Left renal cortex interstitium (tissue), 4 donors: Measurements from ENCODE around the gene PI4KA. TPM values are rescaled to one million over a fixed set of nuclear protein-coding genes. Genes with fewer than 3 reads are reported as not detected.

Source experiments
- DNase-seq, 4 donors: peaks; one replicate each; pipeline ENCODE4 v3.0.0-alpha.2; 2013; ENCODE audit warnings: low read depth in 4 of 4, low spot score in 2 of 4, missing footprints in 1 of 4
- polyA plus RNA-seq, 4 donors: library from polyadenylated mRNA; unstranded; fragments of 120-200 nt; gene quantifications; one replicate each; pipeline ENCODE4 v1.2.1, GENCODE V29; 2013; ENCODE audit not compliant: insufficient read length in 4 of 4

PI4KA gene
- polyA plus RNA-seq, 4 donors = 54.2 to 105 (median 77.0) TPM

DNA sequence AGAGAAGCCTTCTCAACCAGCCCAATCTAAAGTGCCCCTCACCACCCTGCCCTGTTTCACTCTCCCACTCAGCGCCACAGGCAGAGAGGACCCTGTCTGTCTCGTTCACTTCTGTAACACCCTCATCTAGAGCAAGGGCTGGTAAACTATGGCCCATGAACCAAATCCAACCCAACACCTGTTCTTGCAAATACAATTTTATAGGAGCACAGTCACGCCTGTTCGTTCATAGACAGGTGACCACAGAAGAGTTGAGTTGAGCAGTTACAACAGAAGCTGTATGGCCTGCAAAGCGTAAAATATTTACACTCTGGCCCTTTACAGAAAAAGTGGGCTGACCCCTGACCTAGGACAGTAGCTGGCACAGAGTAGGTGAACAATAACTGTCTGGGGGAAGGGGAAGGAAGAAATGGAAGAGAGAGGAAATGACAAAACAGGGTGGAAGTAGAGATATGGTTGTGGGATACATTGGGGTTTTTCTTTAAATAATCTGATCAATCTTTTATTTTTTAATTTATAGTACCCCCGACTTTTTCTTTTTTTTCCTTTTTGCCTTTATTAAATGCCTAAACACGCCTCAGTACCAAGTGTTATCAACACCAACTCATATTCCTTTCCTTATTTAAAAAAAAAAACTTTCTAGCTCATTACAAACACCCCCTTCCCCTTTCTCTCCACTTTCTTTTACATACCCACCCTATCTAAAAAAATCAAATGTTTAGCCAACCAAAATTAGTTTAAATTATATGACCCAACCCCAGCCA is 63.8 kb downstream of the PI4KA start:
- DNase-seq = no peak

DNA sequence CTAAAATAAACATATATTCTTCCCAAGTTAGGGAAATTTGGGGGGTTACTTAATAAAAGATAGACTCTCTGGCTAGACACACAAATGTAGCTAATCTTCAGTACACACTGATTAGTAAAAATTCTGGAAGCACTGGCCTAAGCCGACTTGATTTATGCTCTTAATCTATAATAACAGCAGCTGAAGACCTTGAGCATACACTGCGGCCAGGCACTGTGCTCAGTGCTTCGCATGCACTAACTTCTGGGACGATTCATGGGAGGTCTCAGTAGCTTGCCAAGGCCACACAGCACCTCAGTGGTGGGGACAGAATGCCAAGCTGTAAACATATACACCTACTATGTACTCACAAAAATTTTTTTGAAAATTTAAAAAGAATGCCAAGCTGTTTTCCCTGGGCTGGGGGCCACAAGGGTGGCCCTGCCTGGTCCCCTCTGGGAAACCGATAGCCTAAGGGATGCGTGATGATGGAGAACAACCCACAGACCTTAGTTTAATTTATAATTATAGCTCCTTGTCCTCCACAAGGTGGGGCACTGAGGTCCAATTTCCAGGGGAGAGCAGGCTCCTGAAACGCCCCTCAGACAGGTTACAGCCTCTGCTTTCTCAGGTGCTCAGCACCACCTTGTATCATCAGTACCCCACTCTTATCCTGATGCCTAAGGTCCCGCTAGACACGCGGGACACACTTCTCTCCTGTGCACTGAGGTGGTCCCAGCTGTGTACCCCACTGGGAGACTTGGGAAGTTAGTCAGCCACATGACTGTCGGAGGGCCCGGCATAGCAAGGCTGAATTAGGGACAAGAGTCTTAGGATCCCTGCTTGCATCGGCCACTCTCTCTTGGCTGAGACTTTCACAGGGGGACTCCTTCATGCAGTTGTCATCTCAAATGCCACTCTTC is 64.6 kb downstream of the PI4KA start:
- no peak for DNase-seq

DNA sequence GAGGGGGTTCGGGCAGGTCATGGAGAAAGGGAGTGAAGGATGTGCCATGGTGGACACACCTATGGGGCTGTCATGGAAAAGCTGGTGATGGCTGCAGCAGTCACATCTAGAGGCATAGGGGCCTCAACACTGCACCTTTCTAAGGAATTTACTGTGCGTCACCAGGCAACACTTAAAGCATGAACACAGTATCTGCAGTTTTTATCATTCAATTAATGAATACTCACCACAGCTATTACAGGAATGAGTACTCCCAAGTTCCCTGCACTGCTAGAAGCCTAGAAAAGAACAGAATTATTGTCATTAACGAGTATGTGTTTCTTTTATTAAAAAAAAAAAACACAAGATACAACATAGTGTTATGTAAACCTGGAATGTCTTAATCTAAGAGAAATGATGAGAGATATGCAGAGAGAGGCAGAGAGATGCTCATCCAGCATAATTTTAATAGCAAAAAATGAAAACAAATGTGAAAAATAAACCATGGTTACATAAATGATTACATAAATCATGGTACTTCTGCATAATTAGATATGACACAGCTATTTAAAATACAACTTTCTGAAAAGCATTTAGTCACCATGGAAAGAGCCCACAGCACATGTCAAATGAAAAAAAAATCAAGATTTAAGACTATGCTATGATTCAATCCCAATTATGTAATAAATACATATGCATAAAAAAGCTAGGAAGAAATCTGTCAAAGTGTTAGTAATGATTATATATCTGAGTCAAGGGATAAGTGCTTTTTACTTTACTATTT is 65.5 kb downstream of the PI4KA start:
- no peak for DNase-seq

DNA sequence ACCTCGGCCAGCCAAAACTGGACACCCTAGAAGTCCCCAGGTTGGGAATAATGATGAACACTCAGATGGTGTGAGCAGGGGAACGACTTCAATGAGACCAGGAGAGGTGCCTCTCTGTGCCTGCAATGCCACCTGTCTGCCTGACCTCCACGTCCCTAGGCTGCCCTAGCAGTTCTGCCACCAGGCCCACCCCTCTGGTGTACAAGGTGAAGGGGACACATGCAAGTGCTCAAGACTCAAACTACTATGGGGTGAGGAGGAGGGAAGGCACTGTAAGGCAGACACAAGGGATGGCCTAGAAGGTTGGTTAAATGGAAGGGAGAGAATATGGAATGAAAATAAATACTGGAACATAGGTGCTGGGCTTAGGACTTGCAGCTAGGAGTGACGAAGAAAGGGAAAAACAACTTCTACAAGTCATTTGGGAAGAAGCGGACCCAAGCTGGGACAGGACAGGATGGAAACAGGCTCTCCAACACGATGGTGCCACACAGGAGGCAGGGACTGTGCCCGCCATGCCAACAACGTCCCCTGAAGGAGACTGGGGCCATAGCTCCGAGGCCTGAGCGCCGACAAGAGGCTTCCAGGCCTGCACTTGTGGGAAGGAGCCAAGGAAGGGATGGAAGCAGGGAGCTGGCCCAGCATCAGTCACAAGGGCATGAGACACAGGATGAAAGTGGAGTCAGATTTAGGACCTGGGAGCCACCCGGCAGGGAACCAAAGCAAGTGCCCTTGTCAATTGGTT is 66.2 kb downstream of the PI4KA start:
- no peak for DNase-seq

DNA sequence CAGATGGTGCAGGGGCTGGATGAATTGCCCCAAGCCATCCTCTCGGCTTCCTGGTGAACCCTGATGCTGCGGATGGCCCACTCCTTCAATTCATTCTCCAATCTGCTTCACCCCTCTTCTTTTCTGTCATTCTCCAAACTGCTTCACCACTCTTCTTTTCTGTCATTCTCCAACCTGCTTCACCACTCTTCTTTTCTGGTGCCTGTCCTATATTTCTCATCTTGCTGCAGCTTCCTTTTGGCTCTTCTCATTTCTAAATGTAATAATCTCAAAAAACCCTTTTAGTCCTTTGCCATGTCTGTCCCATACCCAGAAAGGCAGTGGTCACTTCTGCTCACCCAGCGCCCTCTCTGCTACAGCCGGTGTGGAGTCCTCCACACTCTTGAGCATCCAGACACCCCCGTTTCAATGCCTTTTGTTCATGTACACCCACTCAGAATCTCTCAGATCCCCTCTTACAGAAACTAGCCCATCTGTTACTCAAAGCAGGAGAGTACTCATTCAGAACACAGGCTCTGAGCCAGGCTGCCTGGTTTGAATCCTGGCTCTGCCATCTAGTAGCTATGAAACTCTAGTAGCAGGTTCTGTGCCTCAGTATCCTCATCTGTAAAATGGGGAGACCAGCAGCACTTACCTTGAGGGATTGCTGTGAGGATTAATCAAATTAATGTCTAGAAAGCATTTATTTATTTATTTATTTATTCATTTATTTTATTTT is 69.8 kb downstream of the PI4KA start:
- no peak for DNase-seq

DNA sequence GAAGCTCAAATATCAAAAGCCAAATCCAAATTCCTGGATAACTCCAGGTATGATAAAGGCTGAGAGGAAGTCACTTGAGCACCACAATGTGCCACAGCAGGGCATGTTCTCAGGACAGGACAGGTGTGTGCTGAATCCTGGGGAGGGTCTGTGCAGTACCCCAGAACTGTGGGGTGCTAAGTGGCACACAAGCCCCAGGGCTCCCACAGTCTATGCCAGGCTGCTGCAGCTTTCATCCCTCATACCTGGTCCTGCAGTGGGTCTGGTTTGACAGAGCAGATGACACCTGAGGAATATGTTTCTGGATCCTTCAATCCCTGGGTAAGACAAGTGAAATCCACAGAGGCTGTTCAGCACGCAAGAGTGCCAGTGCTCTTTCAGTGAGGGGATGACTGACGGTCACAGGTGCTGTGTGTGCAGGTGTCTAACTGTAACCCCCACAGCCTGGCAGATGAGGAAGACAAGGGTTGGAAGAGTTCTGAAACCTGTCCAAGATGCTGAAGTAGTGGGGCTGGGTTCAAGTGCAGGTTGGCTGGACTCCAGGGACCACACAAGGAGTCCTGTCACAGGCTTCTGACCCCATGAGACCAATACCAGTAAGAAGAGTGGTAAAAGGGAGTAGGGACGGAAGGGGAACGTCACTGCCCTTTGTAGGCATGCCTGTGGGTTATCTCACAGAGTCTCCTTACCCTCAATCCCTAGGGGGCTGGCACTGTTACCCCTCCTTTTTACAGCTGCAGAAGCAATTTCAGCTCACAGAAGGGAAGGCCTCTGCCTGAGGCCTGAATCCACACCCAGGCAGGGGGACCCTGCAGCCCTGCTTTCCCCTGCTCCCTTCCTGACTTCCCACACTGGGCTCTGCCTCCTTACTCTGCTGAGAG is 70.6 kb downstream of the PI4KA start:
- DNase-seq = no peak

DNA sequence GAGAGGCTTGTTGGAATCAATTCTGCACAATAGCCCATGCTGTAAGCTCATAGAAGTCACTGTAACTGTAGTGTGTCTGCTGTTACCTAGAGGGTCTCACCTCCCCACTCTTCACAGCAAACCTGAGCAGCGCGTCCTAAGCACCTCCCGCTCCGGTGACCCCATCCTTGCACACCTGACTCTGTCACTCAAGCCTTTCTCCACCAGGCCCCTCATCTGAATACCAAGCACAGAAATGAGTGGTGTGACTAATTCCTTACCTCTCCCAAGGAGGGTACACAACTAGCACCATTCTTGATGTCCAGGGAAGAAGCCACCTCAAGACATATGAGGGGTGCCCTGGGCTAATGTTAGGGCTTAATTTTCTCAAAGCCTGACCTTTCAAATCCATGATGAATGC is 71.4 kb downstream of the PI4KA start:
- no peak for DNase-seq

DNA sequence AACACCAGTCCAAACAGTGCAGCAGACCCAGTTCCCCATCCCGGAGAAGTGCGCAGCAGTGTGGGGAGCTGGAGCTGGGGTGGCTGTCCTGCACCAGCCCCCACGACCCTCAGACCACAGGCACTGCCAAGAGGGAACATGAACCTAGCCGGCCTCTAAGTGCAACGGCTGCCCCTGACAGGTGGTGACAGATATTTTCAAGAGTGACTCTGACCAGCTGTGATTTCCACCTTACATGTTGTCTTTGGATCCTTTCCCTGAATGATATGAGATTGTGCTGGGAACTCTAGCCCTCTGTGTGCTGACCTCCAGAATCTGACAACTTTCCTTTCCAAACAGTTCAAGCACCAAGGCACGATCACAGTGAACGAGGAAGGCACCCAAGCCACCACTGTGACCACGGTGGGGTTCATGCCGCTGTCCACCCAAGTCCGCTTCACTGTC is 72.1 kb downstream of the PI4KA start:
- no peak for DNase-seq

DNA sequence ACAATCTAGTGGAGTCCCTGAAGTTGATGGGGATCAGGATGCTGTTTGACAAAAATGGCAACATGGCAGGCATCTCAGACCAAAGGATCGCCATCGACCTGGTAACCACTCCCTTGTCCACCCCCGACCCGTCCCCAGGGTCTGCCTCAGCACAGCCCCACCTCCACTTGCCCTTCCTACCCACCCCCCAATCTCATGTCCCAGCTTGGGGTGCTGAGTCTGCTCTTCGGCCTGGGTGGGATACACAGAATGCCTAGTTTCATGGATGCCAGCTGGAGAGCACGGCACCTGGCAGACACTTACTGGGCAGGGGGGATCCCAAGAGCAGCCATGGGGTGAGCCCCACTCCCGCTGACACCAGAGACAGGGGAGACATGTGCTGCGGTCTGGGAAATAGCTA is 72.6 kb downstream of the PI4KA start:
- DNase-seq = no peak

DNA sequence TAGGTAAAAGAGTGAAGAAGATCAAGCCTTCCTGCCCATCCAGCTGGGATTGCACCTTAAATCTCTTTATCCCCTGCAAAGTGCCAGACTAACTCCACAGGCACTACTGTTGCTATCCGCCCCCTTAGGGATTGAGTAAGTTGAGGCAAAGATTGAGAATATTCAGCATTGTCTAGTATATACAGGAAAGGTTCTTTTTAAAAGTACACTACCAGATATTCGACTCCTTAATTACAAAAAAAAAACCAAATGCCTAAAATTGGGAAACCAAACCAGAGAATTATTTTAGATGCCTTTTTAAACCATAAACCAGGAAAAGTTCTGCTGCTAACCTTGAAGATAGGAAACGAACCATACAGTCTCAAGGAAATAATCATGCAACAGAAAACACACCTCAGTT is 73.2 kb downstream of the PI4KA start:
- no peak for DNase-seq

DNA sequence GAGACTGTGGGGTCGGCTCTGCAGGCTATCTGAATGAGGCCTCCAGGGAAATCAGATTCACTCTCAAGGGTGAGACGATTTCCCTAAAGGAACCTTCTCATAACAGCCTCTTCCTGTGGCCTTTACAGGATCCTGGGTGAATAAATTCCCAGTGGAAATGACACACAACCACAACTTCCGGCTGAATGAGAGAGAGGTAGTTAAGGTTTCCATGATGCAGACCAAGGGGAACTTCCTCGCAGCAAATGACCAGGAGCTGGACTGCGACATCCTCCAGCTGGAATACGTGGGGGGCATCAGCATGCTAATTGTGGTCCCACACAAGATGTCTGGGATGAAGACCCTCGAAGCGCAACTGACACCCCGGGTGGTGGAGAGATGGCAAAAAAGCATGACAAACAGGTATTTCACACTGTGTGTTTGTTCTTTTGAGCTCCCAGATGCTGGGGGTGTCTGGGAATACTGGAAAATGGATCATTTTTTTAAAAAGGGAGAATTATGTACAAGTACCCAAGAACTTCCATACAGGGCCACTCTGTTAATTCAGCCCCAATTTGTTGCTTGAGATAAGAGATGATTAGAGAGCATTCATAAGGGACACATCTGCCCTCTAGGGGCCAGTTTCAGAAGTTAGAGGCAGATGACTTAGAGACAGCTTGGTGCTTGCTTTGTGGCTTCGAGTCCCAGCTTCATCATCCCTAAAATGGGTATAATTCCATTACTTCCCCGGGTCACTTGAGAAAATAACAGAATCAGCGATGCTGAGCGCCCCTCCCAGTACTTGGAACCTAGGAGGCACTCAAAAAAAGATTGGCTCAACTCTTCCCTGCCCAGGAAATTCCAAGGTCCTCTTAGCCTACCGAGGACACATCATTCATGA is 74.5 kb downstream of the PI4KA start:
- DNase-seq = peak in 1 of 4 donors; percentile 10

DNA sequence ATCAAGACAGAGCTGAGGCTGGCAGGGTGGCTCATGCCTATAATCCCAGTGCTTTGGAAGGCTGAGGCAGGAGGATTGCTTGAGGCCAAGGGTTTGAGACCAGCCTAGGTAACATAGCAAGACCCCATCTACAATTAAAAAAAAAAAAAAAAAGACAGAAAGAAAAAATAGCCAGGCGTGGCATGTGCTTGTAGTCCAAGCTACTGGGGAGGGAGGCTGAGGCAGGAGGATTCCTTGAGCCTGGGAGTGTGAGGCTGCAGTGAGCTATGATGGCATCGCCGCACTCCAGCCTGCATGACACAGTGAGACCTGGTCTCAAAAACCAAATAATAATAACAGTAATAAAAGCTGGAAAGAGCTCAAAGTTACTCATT is 75.3 kb downstream of the PI4KA start:
- DNase-seq = no peak

DNA sequence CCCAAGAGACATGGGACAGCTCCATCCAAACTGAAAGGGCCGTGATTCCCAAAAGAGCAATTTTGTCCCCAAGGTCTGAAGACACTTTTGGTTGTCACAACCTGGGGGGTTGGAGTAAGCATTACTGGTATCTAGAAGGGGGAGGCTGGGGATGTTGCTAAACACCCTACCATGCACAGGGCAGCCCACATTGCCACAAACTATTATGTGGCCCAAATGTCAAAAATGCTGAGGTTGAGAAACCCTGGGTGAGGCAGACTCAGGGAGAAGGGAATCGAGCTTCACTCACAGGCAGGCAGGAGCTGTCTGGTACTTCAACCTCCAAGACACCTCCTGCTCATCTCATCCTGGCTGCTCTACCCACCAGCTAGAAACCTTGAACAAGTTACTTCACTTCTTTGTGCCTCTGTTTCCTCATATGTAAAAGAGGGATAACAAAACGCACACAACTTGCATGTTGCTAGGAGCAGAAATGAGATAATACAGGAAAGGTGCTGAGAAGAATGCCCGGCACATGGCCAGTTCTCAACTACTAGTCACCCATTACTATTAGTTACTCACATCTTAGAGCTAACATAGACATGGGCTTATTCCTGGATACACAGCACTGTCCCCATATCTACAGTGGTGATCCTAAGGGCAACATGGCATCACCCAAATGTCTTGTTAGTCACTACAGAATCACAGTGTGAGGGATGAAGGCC is 75.9 kb downstream of the PI4KA start:
- no peak for DNase-seq

DNA sequence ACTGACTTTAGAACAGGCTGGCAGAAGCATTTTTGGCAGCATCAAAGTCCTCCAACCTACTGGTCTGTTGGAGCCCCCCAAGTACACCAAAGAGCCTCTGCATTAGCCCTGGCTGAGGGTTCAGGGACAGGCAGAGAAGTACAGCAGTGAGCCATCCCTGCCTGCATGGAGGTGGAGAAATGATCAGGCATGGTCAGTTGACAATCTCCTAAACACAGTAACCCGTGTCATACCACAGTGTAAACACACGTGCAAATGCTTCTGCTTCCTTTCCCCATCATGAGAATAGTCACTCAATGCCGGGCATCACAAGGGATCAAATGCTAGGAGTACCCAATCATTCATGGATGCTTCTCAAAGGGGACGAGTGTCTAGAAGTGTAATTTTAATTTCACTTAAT is 76.5 kb downstream of the PI4KA start:
- DNase-seq = no peak

DNA sequence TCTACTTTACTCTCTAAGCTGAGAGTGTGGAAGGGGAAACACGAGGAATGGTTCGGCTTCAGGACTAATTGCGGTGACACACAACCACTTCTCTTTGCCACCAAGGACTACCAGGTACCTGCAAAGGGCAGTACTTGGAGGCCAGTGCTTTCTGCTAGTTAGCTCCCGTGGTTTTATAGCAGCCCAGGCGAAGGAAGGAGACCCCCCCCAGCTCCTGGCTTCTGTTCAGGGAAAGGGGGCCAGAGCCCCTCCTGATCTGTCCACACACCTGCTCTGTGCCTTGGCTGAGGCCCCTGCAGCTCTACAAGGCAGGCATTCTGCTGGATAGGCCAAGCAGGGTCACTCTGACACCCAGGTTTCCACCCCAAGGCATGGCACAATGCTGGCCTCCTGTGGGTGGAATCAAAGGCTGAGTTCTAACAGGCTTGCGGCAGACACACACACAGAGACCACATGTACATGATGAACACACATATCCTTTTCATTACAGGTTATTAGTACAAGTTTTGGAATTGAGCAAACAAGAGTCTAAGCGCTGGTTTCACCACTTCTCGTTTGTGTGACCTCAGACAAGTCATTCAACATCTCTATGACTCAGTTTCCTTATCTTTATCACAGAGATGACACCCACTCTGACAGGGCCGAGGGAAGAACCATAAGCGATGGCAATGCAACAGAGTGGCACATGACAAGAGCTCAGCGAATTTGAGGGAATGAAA is 77.2 kb downstream of the PI4KA start:
- DNase-seq = no peak

DNA sequence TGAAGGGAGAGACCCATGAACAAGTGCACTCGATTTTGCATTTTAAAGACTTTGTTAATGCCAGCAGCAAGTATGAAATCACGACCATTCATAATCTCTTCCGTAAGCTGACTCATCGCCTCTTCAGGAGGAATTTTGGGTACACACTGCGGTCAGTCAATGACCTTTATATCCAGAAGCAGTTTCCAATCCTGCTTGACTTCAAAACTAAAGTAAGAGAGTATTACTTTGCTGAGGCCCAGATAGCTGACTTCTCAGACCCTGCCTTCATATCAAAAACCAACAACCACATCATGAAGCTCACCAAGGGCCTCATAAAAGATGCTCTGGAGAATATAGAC is 78.8 kb downstream of the PI4KA start:
- no peak for DNase-seq
